T-cell (primary cell): ENCODE measurements around the gene SCYL1. TPM values are rescaled to one million over a fixed set of nuclear protein-coding genes. Genes with fewer than 3 reads are reported as not detected.
"Not testable (repeated sequence)": the region's sequence is repeated elsewhere in the genome, so short reads cannot be mapped to it uniquely, and the experiment has no call there.

Experiments
- ATAC-seq, 4 experiments: fragments of 200-7000 bp in 3 of 4; fragments of 150-1000 bp in 1 of 4; cut with Tn5 transposase; replicated peaks in 1 of 4; 1 replicate in 3 of 4; 2 replicates in 1 of 4; pipeline ENCODE4 v1.10.0; 2021; ENCODE audit warnings: moderate library complexity in 3 of 4, mild to moderate bottlenecking in 2 of 4, moderate number of reproducible peaks in 1 of 4
- CTCF ChIA-PET, 2 donors: fragments of 300-600 bp; sonication (Branson Sonifier 250); formaldehyde crosslinking; loops; one replicate each; lab custom pipeline; 2022; ENCODE audit warnings: antibody characterized with exemption in 2 of 2; lab: Charles Lee
- POLR2A ChIA-PET, 2 donors: fragments of 300-600 bp; sonication (Branson Sonifier 250); formaldehyde crosslinking; loops; one replicate each; lab custom pipeline; 2022; ENCODE audit warnings: antibody characterized with exemption in 2 of 2; lab: Charles Lee
- DNase-seq, 35 experiments: peaks; one replicate each; pipeline versions ENCODE4 v3.0.0 to v3.0.0-alpha.2; 2013 to 2023
- H3K27ac ChIP-seq: one replicate; pipeline ENCODE4 v1.5.1; 2013; ENCODE audit warnings: low read length
- H3K27me3 ChIP-seq, 2 experiments: replicated peaks in 1 of 2; 1 replicate in 1 of 2; 2 replicates in 1 of 2; pipeline versions ENCODE4 v1.6.1 to v1.7.0; 2013; ENCODE audit warnings: low read length in 1 of 2, mixed read lengths in 1 of 2; ENCODE audit not compliant: control insufficient read depth in 2 of 2, insufficient read depth in 2 of 2; ENCODE audit errors: extremely low read depth in 1 of 2
- H3K36me3 ChIP-seq, 2 donors: 1 replicate in 1 of 2; 2 replicates in 1 of 2; pipeline versions ENCODE4 v1.6.1 to v1.7.0; 2013; ENCODE audit warnings: low read length in 1 of 2; ENCODE audit not compliant: control insufficient read depth in 2 of 2, insufficient read depth in 1 of 2; ENCODE audit errors: extremely low read depth in 1 of 2
- H3K4me1 ChIP-seq, 2 experiments: 1 replicate in 1 of 2; 2 replicates in 1 of 2; pipeline versions ENCODE4 v1.6.1 to v1.7.0; 2013; ENCODE audit warnings: low read length in 2 of 2, mixed read lengths in 1 of 2; ENCODE audit not compliant: insufficient read depth in 2 of 2, control insufficient read depth in 1 of 2; ENCODE audit errors: extremely low read depth in 1 of 2
- H3K4me3 ChIP-seq, 2 donors: 1 replicate in 1 of 2; 2 replicates in 1 of 2; pipeline versions ENCODE4 v1.5.1 to v1.7.0; 2013; ENCODE audit warnings: mild to moderate bottlenecking in 2 of 2, low read length in 1 of 2, moderate library complexity in 1 of 2; ENCODE audit not compliant: control insufficient read depth in 1 of 2; ENCODE audit errors: extremely low read depth in 1 of 2
- H3K9me3 ChIP-seq: 2 replicates; pipeline ENCODE4 v1.7.0; 2013
- H3K27ac Mint-ChIP-seq, 2 donors: one replicate each; pipeline ENCODE4 v1.8.0; 2020 to 2021; ENCODE audit warnings: mild to moderate bottlenecking in 2 of 2, mixed read lengths in 2 of 2
- H3K27me3 Mint-ChIP-seq, 2 donors: one replicate each; pipeline ENCODE4 v1.8.0; 2021 to 2022; ENCODE audit warnings: mixed read lengths in 2 of 2
- H3K36me3 Mint-ChIP-seq: one replicate; pipeline ENCODE4 v1.8.0; 2021; ENCODE audit warnings: mixed read lengths
- H3K4me1 Mint-ChIP-seq, 3 donors: one replicate each; pipeline ENCODE4 v1.8.0; 2020 to 2022; ENCODE audit warnings: mixed read lengths in 3 of 3, mild to moderate bottlenecking in 1 of 3
- H3K4me3 Mint-ChIP-seq, 3 donors: one replicate each; pipeline ENCODE4 v1.8.0; 2020 to 2022; ENCODE audit warnings: mild to moderate bottlenecking in 3 of 3, mixed read lengths in 3 of 3, moderate library complexity in 3 of 3
- H3K9me3 Mint-ChIP-seq, 3 donors: one replicate each; pipeline ENCODE4 v1.8.0; 2020 to 2022; ENCODE audit warnings: mixed read lengths in 3 of 3
- WGBS: methylation state at CpG from one replicate; pipeline ENCODE4 v1.1.5; 2013; ENCODE audit warnings: missing lambda C conversion rate; ENCODE audit not compliant: insufficient coverage; 5-methylcytosine and 5-hydroxymethylcytosine counted together
- total RNA-seq, 35 experiments: library from RNA in 6 of 35; stranded (reverse) in 6 of 35; fragments of 120-200 nt in 1 of 35; gene quantifications; one replicate each; pipeline versions ENCODE4 v1.2.1 to v1.2.4 and lab custom pipeline; 2013 to 2026

The SCYL1 gene
- total RNA-seq, 5 donors from 2014 or later (not counting 1 experiment from before 2014, with no cell fraction given), result 66.4 to 96.8 (median 76.8) TPM

GRCh38 chr11:65523631-65523968 is 1.3 kb upstream of the SCYL1 start:
- peak overlapping the region; percentile 86 to 93 for H3K27ac Mint-ChIP-seq
- Histone ChIP-seq H3K4me1 (peaks cover 33 to 46% of the 10 kb centered on the region in 2 experiments), H3K36me3 (peaks cover 4 to 17% of the 10 kb centered on the region in 2 donors), H3K27ac (peak overlapping the region; percentile 70), H3K4me3 (peak overlapping the region in 1 of 2 donors; percentile 42)
- ATAC-seq, result peak in 3 of 4 experiments; percentile 1 to 13 (median 11)
- 73% methylated on average over 4 of the region's 7 CpGs for WGBS
- CTCF ChIA-PET, result interaction anchor here in 1 of 2 donors (0.5 kb wide), 1 partner anchor 27 kb away, joined by 3 read pairs; no protein-coding TSS in a partner anchor
- POLR2A ChIA-PET, H3K9me3 ChIP-seq, H3K9me3 Mint-ChIP-seq, H3K27me3 Mint-ChIP-seq, H3K36me3 Mint-ChIP-seq, DNase-seq, H3K27me3 ChIP-seq: not testable (repeated sequence)
- peak overlapping the region; percentile 63 to 73 (median 72) for H3K4me3 Mint-ChIP-seq
- peaks cover 42 to 51% (median 47%) of the 10 kb centered on the region in 3 donors for H3K4me1 Mint-ChIP-seq

GRCh38 chr11:65524014-65524740 is 706 bp upstream of the SCYL1 start:
- 71% methylated on average over 8 of the region's 12 CpGs for WGBS
- peaks cover 0 to 2% of the 10 kb centered on the region in 2 donors for H3K27me3 Mint-ChIP-seq
- ATAC-seq (peak; percentile 11 to 26 (median 13)), DNase-seq (no peak)
- peak overlapping the region; percentile 1 to 29 for H3K4me3 ChIP-seq
- H3K9me3 Mint-ChIP-seq, result no peaks in the 10 kb centered on the region
- CTCF ChIA-PET, result interaction anchor here in 1 of 2 donors (0.5 to 1.1 kb wide), 4 partner anchors 14 to 195 kb away, joined by 3 to 7 read pairs (median 3); no protein-coding TSS in a partner anchor
- H3K36me3 ChIP-seq, result peaks cover 4 to 18% of the 10 kb centered on the region in 2 donors
- H3K4me1 ChIP-seq, result peaks cover 33 to 47% of the 10 kb centered on the region in 2 experiments
- no peaks in the 10 kb centered on the region for H3K9me3 ChIP-seq
- peaks cover 13% of the 10 kb centered on the region for H3K36me3 Mint-ChIP-seq
- peak overlapping the region; percentile 72 to 75 (median 73) for H3K4me3 Mint-ChIP-seq
- H3K27me3 ChIP-seq, result no peaks in the 10 kb centered on the region
- POLR2A ChIA-PET, result interaction anchor here in 1 of 2 donors (0.6 to 0.9 kb wide), 2 partner anchors 25 to 364 kb away, joined by 4 to 5 read pairs; partner anchors contain the start of genes FIBP and MALAT1
- H3K4me1 Mint-ChIP-seq, result peaks cover 48 to 55% (median 50%) of the 10 kb centered on the region in 3 donors
- peak overlapping the region; percentile 70 for H3K27ac ChIP-seq
- H3K27ac Mint-ChIP-seq, result peak overlapping the region; percentile 86 to 93

GRCh38 chr11:65525546-65526480 is 930 bp downstream of the SCYL1 start:
- no peaks in the 10 kb centered on the region for H3K9me3 ChIP-seq
- peak overlapping the region; percentile 49 for H3K27ac ChIP-seq
- peak overlapping the region; percentile 78 to 89 for H3K4me3 ChIP-seq
- peaks cover 40 to 63% of the 10 kb centered on the region in 2 experiments for H3K4me1 ChIP-seq
- DNase-seq, result peak in 1 of 35 experiments; percentile 45
- H3K27me3 Mint-ChIP-seq, result peaks cover 0 to 2% of the 10 kb centered on the region in 2 donors
- H3K4me3 Mint-ChIP-seq, result peak overlapping the region; percentile 73 to 81 (median 79)
- H3K36me3 ChIP-seq, result peaks cover 4 to 34% of the 10 kb centered on the region in 2 donors
- no peaks in the 10 kb centered on the region for H3K9me3 Mint-ChIP-seq
- CTCF ChIA-PET, result interaction anchor here in 1 of 2 donors (0.6 to 1.1 kb wide), 4 partner anchors 15 to 537 kb away, joined by 3 to 7 read pairs (median 4); no protein-coding TSS in a partner anchor
- H3K36me3 Mint-ChIP-seq, result peaks cover 21% of the 10 kb centered on the region
- 55% methylated on average over 23 of the region's 31 CpGs for WGBS
- peaks cover 57 to 63% (median 59%) of the 10 kb centered on the region in 3 donors for H3K4me1 Mint-ChIP-seq
- peak; percentile 11 to 30 (median 20) for ATAC-seq
- no peaks in the 10 kb centered on the region for H3K27me3 ChIP-seq
- POLR2A ChIA-PET, result interaction anchor here (0.6 to 0.9 kb wide), 6 partner anchors 27 to 175 kb away, joined by 3 to 10 read pairs (median 6); partner anchors contain the start of genes FAM89B (in 1 of the 2) and MALAT1 (in 1 of the 2)
- peak overlapping the region; percentile 70 to 80 for H3K27ac Mint-ChIP-seq

- DNase-seq (no peak), ATAC-seq (no peak)
- no peaks in the 10 kb centered on the region for H3K9me3 ChIP-seq
- POLR2A ChIA-PET, result interaction anchor here in 1 of 2 donors (0.7 kb wide), 1 partner anchor 90 kb away, joined by 3 read pairs; no protein-coding TSS in a partner anchor
- no peak overlapping the region for H3K27ac ChIP-seq
- no peaks in the 10 kb centered on the region for H3K27me3 ChIP-seq
- peak overlapping the region; percentile 47 to 79 (median 73) for H3K4me3 Mint-ChIP-seq
- H3K4me1 Mint-ChIP-seq, result peaks cover 53 to 61% (median 57%) of the 10 kb centered on the region in 3 donors
- H3K36me3 ChIP-seq, result peaks cover 13 to 43% of the 10 kb centered on the region in 2 donors
- H3K4me3 ChIP-seq, result no peak overlapping the region
- CTCF ChIA-PET, result no interaction called here
- peaks cover 0 to 2% of the 10 kb centered on the region in 2 donors for H3K27me3 Mint-ChIP-seq
- 94% methylated on average over 7 of the region's 8 CpGs for WGBS
- H3K27ac Mint-ChIP-seq, result peak overlapping the region in 1 of 2 donors; percentile 31
- H3K4me1 ChIP-seq, result peaks cover 40 to 61% of the 10 kb centered on the region in 2 experiments
- no peaks in the 10 kb centered on the region for H3K9me3 Mint-ChIP-seq
- H3K36me3 Mint-ChIP-seq, result peaks cover 27% of the 10 kb centered on the region
These were observed 1.9 kb downstream of the SCYL1 start for GRCh38 chr11:65526744-65527143.

- H3K36me3 ChIP-seq, result peaks cover 17 to 57% of the 10 kb centered on the region in 2 donors
- H3K4me3 ChIP-seq, result no peak overlapping the region
- no peaks in the 10 kb centered on the region for H3K9me3 ChIP-seq
- 97% methylated on average over 4 of the region's 12 CpGs for WGBS
- ATAC-seq (no peak), DNase-seq (no peak)
- peaks cover 0 to 2% of the 10 kb centered on the region in 2 donors for H3K27me3 Mint-ChIP-seq
- H3K4me3 Mint-ChIP-seq, result no peak overlapping the region
- peaks cover 32 to 43% (median 40%) of the 10 kb centered on the region in 3 donors for H3K4me1 Mint-ChIP-seq
- H3K27me3 ChIP-seq, result no peaks in the 10 kb centered on the region
- H3K27ac ChIP-seq, result no peak overlapping the region
- ChIA-PET POLR2A (no interaction called here), CTCF (no interaction called here)
- peaks cover 22 to 44% of the 10 kb centered on the region in 2 experiments for H3K4me1 ChIP-seq
- peaks cover 31% of the 10 kb centered on the region for H3K36me3 Mint-ChIP-seq
- no peaks in the 10 kb centered on the region for H3K9me3 Mint-ChIP-seq
- peak overlapping the region; percentile 9 to 49 for H3K27ac Mint-ChIP-seq
These were observed 4.0 kb downstream of the SCYL1 start for GRCh38 chr11:65528819-65529350.
